GM10266 (cell line): Measurements from ENCODE around the gene XXYLT1.
"Not testable (repeated sequence)": the region's sequence is repeated elsewhere in the genome, so short reads cannot be mapped to it uniquely, and the experiment has no call there.

Source experiments
- DNase-seq: peaks from one replicate; pipeline ENCODE4 v3.0.0; 2012; ENCODE audit errors: extremely low spot score
- TF ChIP-seq, protein P1 (sequence below): IDR thresholded peaks from 2 replicates; pipeline ENCODE4 v1.5.1; 2012; ENCODE audit warnings: mild to moderate bottlenecking, low read depth; ENCODE audit not compliant: control insufficient read depth, insufficient read depth; ENCODE audit errors: missing control alignments

Gene XXYLT1

DNA sequence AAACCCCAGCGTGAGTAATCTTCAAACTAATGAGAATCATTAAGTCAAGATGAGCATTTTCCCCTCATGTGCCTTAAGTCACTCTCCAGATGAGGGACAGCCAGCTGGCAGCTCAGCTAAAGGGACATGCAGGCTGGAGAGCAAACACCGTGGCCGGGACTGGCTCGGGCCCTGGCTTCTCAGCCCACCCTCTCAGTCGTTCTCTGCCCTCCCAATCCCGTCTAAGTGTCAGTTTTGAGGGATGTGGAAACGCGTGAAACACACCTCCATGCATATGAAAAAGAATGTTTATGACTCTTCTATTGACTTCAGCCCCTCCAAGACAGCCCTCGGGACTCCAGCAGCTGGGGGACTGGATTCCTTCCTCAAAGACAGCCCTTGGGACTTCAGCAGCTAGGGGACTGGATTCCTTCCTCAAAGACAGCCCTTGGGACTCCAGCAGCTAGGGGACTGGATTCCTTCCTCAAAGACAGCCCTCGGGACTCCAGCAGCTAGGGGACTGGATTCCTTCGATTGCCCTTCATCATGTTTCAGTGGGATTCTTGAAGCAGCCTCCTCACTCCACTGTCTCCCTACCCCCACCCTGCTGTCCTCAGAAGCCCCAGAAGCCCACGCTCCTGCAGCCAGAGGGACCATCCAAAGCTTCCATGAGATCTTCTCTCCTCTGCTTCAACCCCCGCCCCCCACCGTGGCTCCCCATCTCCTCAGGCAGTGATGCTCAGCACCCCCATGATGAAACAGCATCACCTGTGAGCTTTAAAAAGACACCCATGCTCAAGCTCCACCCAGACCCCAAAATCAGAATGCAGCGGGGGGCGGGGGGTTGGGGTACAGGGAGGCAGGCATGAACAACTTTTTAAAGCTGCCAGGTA, 228.9 kb downstream of the XXYLT1 start:
- TF ChIP-seq, protein P1, sequence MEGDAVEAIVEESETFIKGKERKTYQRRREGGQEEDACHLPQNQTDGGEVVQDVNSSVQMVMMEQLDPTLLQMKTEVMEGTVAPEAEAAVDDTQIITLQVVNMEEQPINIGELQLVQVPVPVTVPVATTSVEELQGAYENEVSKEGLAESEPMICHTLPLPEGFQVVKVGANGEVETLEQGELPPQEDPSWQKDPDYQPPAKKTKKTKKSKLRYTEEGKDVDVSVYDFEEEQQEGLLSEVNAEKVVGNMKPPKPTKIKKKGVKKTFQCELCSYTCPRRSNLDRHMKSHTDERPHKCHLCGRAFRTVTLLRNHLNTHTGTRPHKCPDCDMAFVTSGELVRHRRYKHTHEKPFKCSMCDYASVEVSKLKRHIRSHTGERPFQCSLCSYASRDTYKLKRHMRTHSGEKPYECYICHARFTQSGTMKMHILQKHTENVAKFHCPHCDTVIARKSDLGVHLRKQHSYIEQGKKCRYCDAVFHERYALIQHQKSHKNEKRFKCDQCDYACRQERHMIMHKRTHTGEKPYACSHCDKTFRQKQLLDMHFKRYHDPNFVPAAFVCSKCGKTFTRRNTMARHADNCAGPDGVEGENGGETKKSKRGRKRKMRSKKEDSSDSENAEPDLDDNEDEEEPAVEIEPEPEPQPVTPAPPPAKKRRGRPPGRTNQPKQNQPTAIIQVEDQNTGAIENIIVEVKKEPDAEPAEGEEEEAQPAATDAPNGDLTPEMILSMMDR = no peak
- DNase-seq = no peak

DNA sequence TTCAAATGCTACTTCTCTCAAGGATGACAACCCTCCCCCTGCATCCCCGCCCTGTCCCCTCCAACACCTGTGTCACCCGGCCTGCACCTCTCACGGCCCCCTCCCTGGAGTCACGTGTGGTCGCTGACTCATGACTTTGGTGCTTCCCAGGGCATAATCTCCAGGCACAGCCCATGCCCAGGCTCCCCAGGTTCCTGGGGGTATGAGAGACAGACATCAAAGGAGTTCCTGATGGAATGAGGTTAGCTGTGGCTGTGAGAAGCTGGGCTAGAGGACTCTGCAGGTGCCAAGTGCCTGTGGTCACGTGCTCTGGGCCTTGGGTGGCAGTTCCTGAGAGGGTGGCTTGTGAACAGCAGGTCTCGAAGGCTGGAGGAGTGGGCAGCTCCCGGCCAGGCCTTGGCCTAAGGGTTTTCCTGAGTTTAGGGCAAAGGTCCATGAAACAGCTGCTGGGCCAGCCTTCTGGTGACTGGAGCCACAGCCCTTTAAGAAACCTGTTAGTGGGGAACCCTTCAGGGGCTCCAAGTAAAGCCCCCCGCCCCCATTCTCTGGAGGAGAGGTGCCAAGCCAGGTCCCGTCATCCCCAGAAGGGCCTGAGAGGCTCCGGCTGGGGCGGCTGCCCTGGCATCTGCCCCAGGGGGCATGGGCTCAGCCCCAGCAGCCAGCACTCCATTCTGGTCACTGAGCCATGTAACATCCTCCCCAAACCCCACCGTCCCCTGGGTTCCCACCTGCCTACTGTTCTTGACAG, 230.0 kb downstream of the XXYLT1 start:
- DNase-seq = no peak
- TF ChIP-seq, protein P1 = no peak

DNA sequence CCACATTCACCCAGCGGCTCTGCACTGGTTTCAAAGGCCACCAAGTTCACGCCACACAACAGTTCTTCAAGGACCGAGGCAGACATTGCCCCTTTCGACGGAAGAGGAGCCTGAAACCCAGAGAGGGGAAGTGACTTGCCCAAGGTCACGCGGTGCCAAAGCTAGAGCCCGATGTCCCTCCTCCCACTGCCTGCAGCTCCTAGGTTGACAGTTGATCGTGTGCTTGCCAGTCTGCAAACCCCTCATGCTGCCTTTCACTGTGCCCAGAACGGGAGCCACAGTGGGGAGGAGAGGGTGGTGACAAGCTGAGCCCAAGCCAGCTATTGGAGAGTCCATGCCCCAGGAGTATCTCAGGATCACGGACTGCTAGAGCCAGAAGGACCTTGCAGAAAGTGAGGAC, 230.9 kb downstream of the XXYLT1 start:
- TF ChIP-seq, protein P1 = no peak
- DNase-seq = no peak

DNA sequence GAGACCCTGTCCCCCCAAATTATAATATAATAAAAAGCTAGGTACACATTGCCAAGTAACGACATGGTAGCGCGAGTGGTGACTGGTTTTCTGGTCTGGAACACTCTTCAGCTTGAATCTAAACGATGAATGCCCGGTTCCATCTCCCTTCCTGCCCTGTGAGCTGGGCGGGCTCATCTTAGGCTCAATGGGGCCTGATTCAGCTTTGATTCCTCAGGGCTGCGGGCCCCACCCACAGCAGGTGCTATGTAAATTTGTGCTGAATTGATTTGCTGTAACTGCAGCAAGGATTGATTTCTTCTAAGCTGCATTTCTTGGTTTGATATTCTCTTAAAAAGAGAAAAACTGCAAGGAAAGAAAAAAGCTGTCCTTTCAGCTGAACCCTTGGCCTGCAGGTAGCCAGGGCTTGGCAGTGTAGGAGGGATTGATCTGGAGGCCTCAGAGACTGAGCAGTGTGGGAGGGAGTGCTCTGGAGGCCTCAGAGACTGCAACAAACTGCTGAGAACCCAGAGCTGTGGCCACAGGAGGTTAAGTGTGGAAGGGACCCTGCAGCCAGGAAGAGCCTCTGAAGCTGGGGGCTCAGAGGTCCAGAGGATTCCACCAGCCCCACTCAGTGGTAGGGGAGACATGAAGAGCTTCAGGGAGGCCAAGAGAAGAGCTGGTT, 231.6 kb downstream of the XXYLT1 start:
- TF ChIP-seq, protein P1 = no peak
- DNase-seq = no peak

DNA sequence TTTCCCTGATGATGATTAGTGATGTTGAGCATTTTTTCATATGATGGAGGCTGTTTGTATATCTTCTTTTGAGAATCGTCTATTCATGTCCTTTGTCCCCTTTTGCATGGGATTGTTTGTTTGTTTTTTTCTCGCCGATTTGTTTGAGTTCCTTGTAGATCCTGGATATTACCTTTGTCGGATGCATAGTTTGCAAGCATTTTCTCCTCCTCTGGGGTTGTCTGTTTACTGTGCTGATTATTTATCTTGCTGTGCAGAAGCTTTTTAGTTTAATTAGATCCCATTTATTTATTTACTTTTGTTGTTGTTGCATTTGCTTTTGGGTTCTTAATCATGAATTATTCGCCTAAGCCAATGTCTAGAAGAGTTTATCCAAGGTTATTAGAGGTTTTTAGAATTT, 232.8 kb downstream of the XXYLT1 start:
- TF ChIP-seq, protein P1 = no peak
- DNase-seq = no peak

DNA sequence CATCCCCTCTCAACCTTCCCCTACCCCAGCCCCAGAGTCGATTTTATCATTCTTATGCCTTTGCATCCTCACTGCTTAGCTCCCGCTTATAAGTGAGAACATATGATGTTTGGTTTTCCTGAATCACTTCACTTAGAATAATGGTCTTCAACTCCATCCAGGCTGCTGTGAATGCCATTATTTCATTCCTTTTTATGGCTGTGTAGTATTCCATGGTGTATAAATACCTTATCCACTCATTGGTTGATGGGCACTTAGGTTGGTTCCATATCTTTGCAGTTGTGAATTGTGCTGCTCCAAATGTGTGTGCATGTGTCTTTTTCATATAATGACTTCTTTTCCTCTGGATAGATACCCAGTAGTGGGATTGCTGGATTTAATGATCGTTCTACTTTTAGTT, 233.4 kb downstream of the XXYLT1 start:
- not testable (repeated sequence) for DNase-seq

DNA sequence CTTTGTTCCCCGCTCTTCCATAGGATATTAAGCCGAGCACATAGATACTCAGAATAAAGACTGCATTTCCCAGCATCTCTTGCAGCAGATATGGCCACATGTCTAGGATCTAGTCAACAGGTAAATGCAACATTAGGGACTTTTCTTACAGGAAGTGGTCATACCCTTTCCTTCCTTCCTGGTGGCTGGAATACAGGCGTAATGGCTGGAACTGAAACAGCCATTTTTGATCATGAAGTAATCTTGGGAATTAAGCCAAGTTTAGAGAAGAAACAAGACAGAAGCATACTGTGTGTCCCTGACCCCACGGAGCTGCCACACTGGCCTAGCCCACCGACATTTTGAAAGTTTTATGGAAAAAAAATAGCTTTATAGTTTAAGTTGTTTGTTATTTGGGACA, 234.0 kb downstream of the XXYLT1 start:
- DNase-seq = no peak
- TF ChIP-seq, protein P1 = no peak
